ENCODE measurements around the gene MYO9B. TPM values are rescaled to one million over a fixed set of nuclear protein-coding genes. Genes with fewer than 3 reads are reported as not detected.
"Not testable (repeated sequence)": the region's sequence is repeated elsewhere in the genome, so short reads cannot be mapped to it uniquely, and the experiment has no call there.

Gene MYO9B
- total and polyA plus RNA-seq, 11 donors, result 24.2 to 89.4 (median 31.3) TPM

DNA sequence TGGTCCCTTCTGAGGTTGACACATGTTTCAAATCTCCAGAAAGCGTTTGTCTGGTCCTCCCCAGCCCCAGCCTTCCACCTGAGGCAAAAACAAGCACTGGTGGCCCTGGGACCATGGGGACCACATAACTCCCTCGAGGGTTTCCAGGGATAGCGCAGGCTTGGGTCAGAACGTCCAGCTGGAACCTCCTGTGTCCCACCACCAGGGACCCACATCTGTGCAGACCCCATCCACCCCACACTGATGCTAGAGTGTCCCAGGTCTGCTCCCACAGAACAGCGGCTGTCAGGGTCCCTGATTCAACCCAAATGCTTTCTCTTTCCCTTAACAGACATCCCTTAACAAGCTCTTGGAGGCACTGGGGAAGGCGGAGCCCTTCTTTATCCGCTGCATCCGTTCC is 110.0 kb downstream of the MYO9B start:
- intact Hi-C loops (cut with DNase I), result no loop called here
- WGBS, 4 donors, result 87 to 92% (median 89%) methylated on average over 7 to 8 of the region's 8 CpGs
- H3K27me3 ChIP-seq, result no peaks in the 10 kb centered on the region
- H3K9me3 ChIP-seq, result no peaks in the 10 kb centered on the region
- TF ChIP-seq POLR2A (IDR thresholded peaks at IDR 0.05) (no peak), CTCF (IDR thresholded peaks at IDR 0.05) (no peak)
- no peak overlapping the region for H3K4me3 ChIP-seq
- DNase-seq (no peak), ATAC-seq (no peak)
- peaks cover 0 to 100% (median 95%) of the 10 kb centered on the region in 9 donors for H3K36me3 ChIP-seq
- peaks cover 0 to 21% (median 0%) of the 10 kb centered on the region in 12 donors for H3K4me1 ChIP-seq
- no peak overlapping the region for H3K27ac ChIP-seq

DNA sequence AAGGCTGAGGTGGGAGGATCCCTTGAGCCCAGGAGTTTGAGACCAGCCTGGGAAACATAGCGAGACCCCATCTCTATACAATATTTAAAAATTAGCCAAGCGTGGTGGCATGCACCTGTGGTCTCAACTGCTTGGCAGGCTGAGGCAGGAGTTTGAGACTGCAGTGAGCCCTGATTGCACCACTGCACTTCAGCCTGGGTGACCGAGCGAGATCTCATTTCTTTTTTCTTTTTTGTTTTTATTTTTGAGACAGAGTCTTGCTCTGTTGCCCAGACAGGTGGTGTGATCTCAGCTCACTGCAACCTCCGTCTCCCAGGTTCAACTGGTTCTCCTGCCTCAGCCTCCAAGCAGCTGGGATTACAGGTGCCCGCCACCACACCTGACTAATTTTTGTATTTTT is 116.2 kb downstream of the MYO9B start:
- H3K4me1 ChIP-seq; DNase-seq; intact Hi-C loops (cut with DNase I); ATAC-seq; H3K27me3 ChIP-seq; H3K27ac ChIP-seq; H3K4me3 ChIP-seq; H3K9me3 ChIP-seq: not testable (repeated sequence)
- peaks cover 0 to 98% (median 93%) of the 10 kb centered on the region in 9 donors for H3K36me3 ChIP-seq
- WGBS, 4 donors, result 77 to 92% (median 84%) methylated on average over 6 of the region's 6 CpGs

GRCh38 chr19:17192751-17193150 is 117.2 kb downstream of the MYO9B start:
- intact Hi-C loops (cut with DNase I), result no loop called here
- 96 to 99% (median 97%) methylated on average over 16 to 26 of the region's 26 CpGs for whole genome bisulfite sequencing, 4 donors
- Histone ChIP-seq H3K4me3 (no peak overlapping the region), H3K27ac (no peak overlapping the region), H3K9me3 (no peaks in the 10 kb centered on the region), H3K4me1 (no peaks in the 10 kb centered on the region), H3K36me3 (peaks cover 0 to 96% (median 88%) of the 10 kb centered on the region in 9 donors), H3K27me3 (no peaks in the 10 kb centered on the region)
- no peak for DNase-seq
- TF ChIP-seq CTCF (IDR thresholded peaks at IDR 0.05) (no peak), POLR2A (IDR thresholded peaks at IDR 0.05) (no peak)
- ATAC-seq, result peak in 1 of 4 donors; percentile 31

DNA sequence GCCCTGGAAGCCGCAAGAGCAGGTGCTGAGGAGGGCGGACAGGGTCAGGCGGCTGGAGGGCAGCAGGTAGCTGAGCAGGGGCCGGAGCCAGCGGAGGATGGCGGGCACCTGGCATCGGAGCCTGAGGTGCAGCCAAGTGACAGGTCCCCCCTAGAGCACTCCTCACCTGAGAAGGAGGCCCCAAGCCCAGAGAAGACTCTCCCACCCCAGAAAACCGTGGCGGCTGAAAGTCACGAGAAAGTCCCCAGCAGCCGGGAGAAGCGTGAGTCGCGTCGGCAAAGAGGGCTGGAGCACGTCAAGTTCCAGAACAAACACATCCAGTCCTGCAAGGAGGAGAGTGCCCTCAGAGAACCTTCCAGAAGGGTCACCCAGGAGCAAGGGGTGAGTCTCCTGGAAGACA is 119.0 kb downstream of the MYO9B start:
- DNase-seq, result no peak
- no peak for ATAC-seq
- intact Hi-C loops (cut with DNase I), result no loop called here

More for the DNA sequence above, 119.0 kb downstream of the MYO9B start:
- Histone ChIP-seq H3K27me3 (no peaks in the 10 kb centered on the region), H3K4me3 (no peak overlapping the region), H3K4me1 (no peaks in the 10 kb centered on the region), H3K36me3 (peaks cover 0 to 96% (median 88%) of the 10 kb centered on the region in 9 donors), H3K9me3 (no peaks in the 10 kb centered on the region), H3K27ac (no peak overlapping the region)
- WGBS, 4 donors, result 93 to 96% (median 95%) methylated on average over 16 of the region's 16 CpGs
- TF ChIP-seq POLR2A (IDR thresholded peaks at IDR 0.05) (no peak), CTCF (IDR thresholded peaks at IDR 0.05) (no peak)

Measured in heart left ventricle (tissue), 16 donors.